HUES64 (cell line): ENCODE measurements around the gene PSME3IP1.
"Not testable (repeated sequence)": the region's sequence is repeated elsewhere in the genome, so short reads cannot be mapped to it uniquely, and the experiment has no call there.

Experiments used
- H3K27ac ChIP-seq: 2 replicates; pipeline ENCODE4 v1.7.0; 2013; ENCODE audit warnings: low read depth, low read length, inconsistent platforms
- H3K27me3 ChIP-seq: 2 replicates; pipeline ENCODE4 v1.6.1; 2013; ENCODE audit warnings: mild to moderate bottlenecking, low read length; ENCODE audit not compliant: insufficient read depth
- H3K36me3 ChIP-seq: 2 replicates; pipeline ENCODE4 v1.6.1; 2013; ENCODE audit warnings: mild to moderate bottlenecking, low read length; ENCODE audit not compliant: insufficient read depth
- H3K4me1 ChIP-seq: 2 replicates; pipeline ENCODE4 v1.6.1; 2013; ENCODE audit warnings: mild to moderate bottlenecking, low read length, moderate library complexity; ENCODE audit not compliant: insufficient read depth
- H3K4me3 ChIP-seq: 2 replicates; pipeline ENCODE4 v1.5.1; 2013; ENCODE audit warnings: mild to moderate bottlenecking, low read length, moderate library complexity
- H3K9ac ChIP-seq: 2 replicates; pipeline ENCODE4 v1.6.1; 2013; ENCODE audit warnings: mild to moderate bottlenecking, low read depth, low read length
- H3K9me3 ChIP-seq: 2 replicates; pipeline ENCODE4 v1.6.1; 2013; ENCODE audit warnings: low read depth, low read length; ENCODE audit not compliant: insufficient read depth
- WGBS: fragments of 150-250, 120-280 bp; methylation state at CpG from one replicate; pipeline ENCODE4 v1.1.7; 2013; ENCODE audit warnings: missing lambda C conversion rate; 5-methylcytosine and 5-hydroxymethylcytosine counted together

The PSME3IP1 gene

GRCh38 chr16:57194512-57194911 lies 8.7 kb upstream of the PSME3IP1 start:
- Histone ChIP-seq H3K4me1 (no peaks in the 10 kb centered on the region; the same call in 1 of the 2 replicates), H3K9ac (no peak overlapping the region), H3K27ac (no peak overlapping the region), H3K9me3 (no peaks in the 10 kb centered on the region), H3K27me3 (no peaks in the 10 kb centered on the region), H3K36me3 (peaks cover 5% of the 10 kb centered on the region; the same call in 1 of the 2 replicates), H3K4me3 (no peak overlapping the region)

GRCh38 chr16:57192720-57193486 lies 7.1 kb upstream of the PSME3IP1 start:
- Histone ChIP-seq H3K4me3 (no peak overlapping the region), H3K9me3 (no peaks in the 10 kb centered on the region), H3K36me3 (no peaks in the 10 kb centered on the region), H3K27ac (no peak overlapping the region), H3K27me3 (no peaks in the 10 kb centered on the region), H3K4me1 (peaks cover 1% of the 10 kb centered on the region; the same call in 1 of the 2 replicates), H3K9ac (no peak overlapping the region)
- 79% methylated on average over 7 of the region's 7 CpGs for WGBS

- Histone ChIP-seq H3K36me3 (no peaks in the 10 kb centered on the region), H3K9ac (no peak overlapping the region), H3K4me3 (no peak overlapping the region), H3K9me3 (no peaks in the 10 kb centered on the region), H3K4me1 (peaks cover 7% of the 10 kb centered on the region; the same call in 1 of the 2 replicates), H3K27ac (no peak overlapping the region), H3K27me3 (no peaks in the 10 kb centered on the region)
- 90% methylated on average over 3 of the region's 3 CpGs for WGBS
These were observed 6.3 kb upstream of the PSME3IP1 start for GRCh38 chr16:57192146-57192545.

DNA sequence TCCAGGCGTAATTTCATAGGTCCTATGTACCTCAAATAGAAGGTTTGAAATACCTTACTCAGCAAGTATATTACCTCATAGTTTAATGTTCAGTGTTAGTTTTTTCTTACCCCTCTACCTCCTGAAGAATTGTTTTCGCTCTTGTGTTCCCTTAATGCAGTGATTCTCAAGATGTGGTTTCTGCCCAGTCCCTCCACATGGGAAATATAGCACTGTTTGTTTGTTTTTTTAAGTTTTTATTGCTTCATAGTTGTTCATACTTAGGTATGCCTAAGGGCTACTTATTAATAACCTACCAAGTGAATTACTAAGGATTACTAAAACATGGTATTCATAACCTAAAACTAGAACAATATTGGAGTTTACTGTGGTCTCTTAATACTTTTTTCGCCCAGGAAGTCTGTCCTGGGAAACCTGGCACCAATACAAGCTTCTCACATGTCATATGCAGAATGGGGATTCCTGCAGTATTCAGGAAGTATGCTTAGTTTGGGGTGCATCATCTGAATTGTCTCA lies 5.3 kb upstream of the PSME3IP1 start:
- 100% methylated on average over 2 of the region's 3 CpGs for WGBS
- no peaks in the 10 kb centered on the region for H3K9me3 ChIP-seq
- no peak overlapping the region for H3K27ac ChIP-seq
- H3K27me3 ChIP-seq: no peaks in the 10 kb centered on the region
- H3K4me1 ChIP-seq: peaks cover 7% of the 10 kb centered on the region; the same call in 1 of the 2 replicates
- H3K9ac ChIP-seq: no peak overlapping the region
- no peaks in the 10 kb centered on the region for H3K36me3 ChIP-seq
- no peak overlapping the region for H3K4me3 ChIP-seq

DNA sequence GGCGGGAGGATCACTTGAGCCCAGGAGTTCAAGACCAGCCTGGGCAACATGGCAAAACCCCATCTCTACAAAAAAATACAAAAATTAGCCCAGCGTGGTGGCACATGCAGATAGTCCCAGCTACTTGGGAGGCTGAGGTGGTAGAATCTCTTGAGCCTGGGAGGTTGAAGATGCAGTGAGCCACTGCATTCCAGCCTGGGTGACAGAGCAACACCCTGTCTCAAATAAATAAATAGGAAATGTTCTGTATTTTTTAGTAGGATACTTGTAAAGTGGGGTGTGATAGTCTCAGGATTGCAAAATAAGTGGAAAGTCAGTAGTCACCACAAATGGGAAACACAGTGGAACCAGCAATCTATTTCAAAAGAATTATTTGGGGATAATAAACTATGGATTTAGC lies 4.3 kb upstream of the PSME3IP1 start:
- peaks cover 7% of the 10 kb centered on the region; the same call in 1 of the 2 replicates for H3K4me1 ChIP-seq
- WGBS: 98% methylated on average over 2 of the region's 2 CpGs
- no peak overlapping the region for H3K27ac ChIP-seq

GRCh38 chr16:57189527-57189926 lies 3.7 kb upstream of the PSME3IP1 start:
- H3K4me3 ChIP-seq, H3K27me3 ChIP-seq, H3K9ac ChIP-seq, H3K27ac ChIP-seq, H3K9me3 ChIP-seq, H3K36me3 ChIP-seq: not testable (repeated sequence)
- peaks cover 12% of the 10 kb centered on the region; the same call in 1 of the 2 replicates for H3K4me1 ChIP-seq
- 94% methylated on average over 4 of the region's 4 CpGs for WGBS

More for the DNA sequence above, 4.3 kb upstream of the PSME3IP1 start:
- H3K9ac ChIP-seq: no peak overlapping the region
- no peaks in the 10 kb centered on the region for H3K36me3 ChIP-seq
- H3K27me3 ChIP-seq: no peaks in the 10 kb centered on the region
- H3K9me3 ChIP-seq: no peaks in the 10 kb centered on the region
- no peak overlapping the region for H3K4me3 ChIP-seq

DNA sequence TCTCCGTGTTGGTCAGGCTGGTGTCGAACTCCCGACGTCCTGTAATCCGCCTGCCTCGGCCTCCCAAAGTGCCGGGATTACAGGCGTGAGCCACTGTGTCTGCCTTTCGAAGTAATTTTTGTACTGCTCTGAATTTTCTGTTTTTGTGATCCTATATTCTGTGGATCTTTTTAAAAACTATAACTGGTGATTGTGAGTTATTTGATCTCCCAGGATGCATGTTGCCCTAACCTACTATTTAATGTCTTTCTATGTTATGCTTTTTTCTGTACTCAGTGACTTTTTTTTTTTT lies 2.8 kb upstream of the PSME3IP1 start:
- Histone ChIP-seq H3K36me3 (no peaks in the 10 kb centered on the region), H3K27me3 (no peaks in the 10 kb centered on the region), H3K9me3 (no peaks in the 10 kb centered on the region), H3K4me3 (no peak overlapping the region), H3K4me1 (peaks cover 17% of the 10 kb centered on the region; the same call in 1 of the 2 replicates), H3K27ac (no peak overlapping the region), H3K9ac (no peak overlapping the region)
- WGBS: 96% methylated on average over 9 of the region's 9 CpGs

GRCh38 chr16:57187902-57188710 lies 2.3 kb upstream of the PSME3IP1 start:
- H3K4me3 ChIP-seq: peak overlapping the region; percentile 91
- not testable (repeated sequence) for H3K27ac ChIP-seq, H3K27me3 ChIP-seq, H3K36me3 ChIP-seq, H3K9me3 ChIP-seq
- H3K4me1 ChIP-seq: peaks cover 17% of the 10 kb centered on the region; the same call in 1 of the 2 replicates
- WGBS: 95% methylated on average over 16 of the region's 18 CpGs
- H3K9ac ChIP-seq: peak overlapping the region; percentile 79

GRCh38 chr16:57186872-57187854 lies 1.3 kb upstream of the PSME3IP1 start:
- Histone ChIP-seq H3K4me1 (peaks cover 19% of the 10 kb centered on the region; the same call in 1 of the 2 replicates), H3K27ac (peak overlapping the region; percentile 66; the same call in 1 of the 2 replicates)

GRCh38 chr16:57185446-57185944 lies 344 bp downstream of the PSME3IP1 start:
- WGBS: under 1% methylated on average over 37 of the region's 37 CpGs
- no peaks in the 10 kb centered on the region for H3K27me3 ChIP-seq

More at GRCh38 chr16:57186872-57187854, 1.3 kb upstream of the PSME3IP1 start:
- H3K4me3 ChIP-seq: peak overlapping the region; percentile 91
- no peaks in the 10 kb centered on the region for H3K36me3 ChIP-seq
- peak overlapping the region; percentile 79 for H3K9ac ChIP-seq
- H3K9me3 ChIP-seq: no peaks in the 10 kb centered on the region
- H3K27me3 ChIP-seq: no peaks in the 10 kb centered on the region
- 3% methylated on average over 28 of the region's 28 CpGs for WGBS

More at GRCh38 chr16:57185446-57185944, 344 bp downstream of the PSME3IP1 start:
- peak overlapping the region; percentile 86 for H3K27ac ChIP-seq
- H3K4me1 ChIP-seq: peaks cover 22% of the 10 kb centered on the region; the same call in 1 of the 2 replicates
- H3K4me3 ChIP-seq: peak overlapping the region; percentile 91
- H3K9me3 ChIP-seq: no peaks in the 10 kb centered on the region
- peak overlapping the region; percentile 91 for H3K9ac ChIP-seq
- no peaks in the 10 kb centered on the region for H3K36me3 ChIP-seq
